ENCODE data around the gene ACP1.

- TF ChIP-seq EZH2phosphoT487 (IDR thresholded peaks at IDR 0.05) (peak; percentile 98), CTCF (IDR thresholded peaks at IDR 0.05) (no peak), EZH2 (IDR thresholded peaks at IDR 0.05) (peak; percentile 99)
These were observed 24.8 kb downstream of the ACP1 start for GRCh38 chr2:289362-290089.
